Panc1 (cell line): ENCODE results near the gene NOSTRIN. TPM values are rescaled to one million over a fixed set of nuclear protein-coding genes. Genes with fewer than 3 reads are reported as not detected.
A peak's percentile ranks its signal among the peaks of the same experiment; 100 is the strongest.

Source experiments
- ATAC-seq: fragments of 200-7000 bp; cut with Tn5 transposase; 2 replicates; pipeline ENCODE4 v1.9.1; 2020; ENCODE audit warnings: mild to moderate bottlenecking, moderate library complexity
- BruUV-seq: library from RNA; stranded (reverse); fragments of 400-500 nt; replicated peaks from 2 replicates; lab custom pipeline; 2021; lab: Mats Ljungman, UMichigan
- CTCF ChIA-PET: fragments of 300-600 bp; sonication (Branson Sonifier 250); formaldehyde crosslinking; loops from one replicate; lab custom pipeline; 2022; ENCODE audit warnings: antibody characterized with exemption; lab: Charles Lee
- POLR2A ChIA-PET: fragments of 300-600 bp; sonication (Branson Sonifier 250); formaldehyde crosslinking; loops from one replicate; lab custom pipeline; 2022; ENCODE audit warnings: antibody characterized with exemption; lab: Charles Lee
- DNase-seq: peaks from one replicate; pipeline ENCODE4 v3.0.0-alpha.2; 2010; ENCODE audit warnings: low read depth, low spot score
- H3K27ac ChIP-seq: 2 replicates; pipeline ENCODE4 v1.5.1; 2011; ENCODE audit warnings: mild to moderate bottlenecking, low read length, inconsistent platforms
- H3K27me3 ChIP-seq: fragments of 200-500 bp; sonication (Bioruptor generic); 2 replicates; pipeline ENCODE4 v1.6.0; 2014; ENCODE audit warnings: low read length, inconsistent platforms; ENCODE audit not compliant: control insufficient read depth, insufficient read depth
- H3K36me3 ChIP-seq: fragments of 200-500 bp; sonication (Bioruptor generic); 2 replicates; pipeline ENCODE4 v1.5.1; 2014; ENCODE audit warnings: inconsistent platforms, mild to moderate bottlenecking, low read length, moderate library complexity; ENCODE audit not compliant: control insufficient read depth, insufficient read depth
- H3K4me1 ChIP-seq: 2 replicates; pipeline ENCODE4 v1.5.1; 2011; ENCODE audit warnings: inconsistent platforms, mild to moderate bottlenecking, low read length, moderate library complexity; ENCODE audit not compliant: control insufficient read depth, insufficient read depth
- H3K4me3 ChIP-seq, 2 experiments: 2 replicates each; pipeline ENCODE4 v1.5.1; 2011 to 2012; ENCODE audit warnings: low read depth in 2 of 2, low read length in 2 of 2, mild to moderate bottlenecking in 2 of 2, inconsistent platforms in 1 of 2, moderate library complexity in 1 of 2
- H3K9me3 ChIP-seq: fragments of 200-500 bp; sonication (Bioruptor generic); 2 replicates; pipeline ENCODE4 v1.5.1; 2014; ENCODE audit warnings: low read depth, mild to moderate bottlenecking, inconsistent platforms, low read length, moderate library complexity; ENCODE audit not compliant: control insufficient read depth, insufficient read depth
- POLR2AphosphoS5 ChIP-seq: IDR thresholded peaks from 2 replicates; pipeline ENCODE4 v1.6.1; 2012; ENCODE audit warnings: mild to moderate bottlenecking, low read depth, low read length, moderate library complexity
- SIN3A ChIP-seq: IDR thresholded peaks from 2 replicates; pipeline ENCODE4 v1.6.1; 2012; ENCODE audit warnings: low read depth, mild to moderate bottlenecking, low read length, moderate library complexity, borderline replicate concordance; ENCODE audit not compliant: insufficient read depth
- TCF7L2 ChIP-seq: IDR thresholded peaks from 2 replicates; pipeline ENCODE4 v1.6.1; 2011; ENCODE audit warnings: mild to moderate bottlenecking, low read depth, low read length, inconsistent platforms
- in situ Hi-C: cut with HindIII; loops from 2 replicates; pipeline ENCODE4 v1.10.0; 2016; ENCODE audit warnings: low sequenced_read_pairs, low pct_unique_long_range_greater_than_20kb
- intact Hi-C: fragments of 100-400 bp; cut with micrococcal nuclease; formaldehyde crosslinking; loops from one replicate; pipeline ENCODE4 v1.10.0; 2022; ENCODE audit not compliant: unreplicated experiment
- total RNA-seq: library from RNA; stranded (reverse); gene quantifications from one replicate; pipeline ENCODE4 v1.2.1, GENCODE V29; 2021; ENCODE audit not compliant: unreplicated experiment
- TF ChIP-seq, protein P1 (sequence below): fragments of 450-650 bp; IDR thresholded peaks from 2 replicates; pipeline ENCODE4 v1.5.1; 2017; ENCODE audit warnings: mild to moderate bottlenecking
- TF ChIP-seq, protein P2 (sequence below), 2 experiments: IDR thresholded peaks; 2 replicates each; pipeline ENCODE4 v1.6.1; 2011 to 2012; ENCODE audit warnings: low read depth in 2 of 2, control low read depth in 1 of 2, low read length in 1 of 2, mild to moderate bottlenecking in 1 of 2, moderate library complexity in 1 of 2; ENCODE audit not compliant: insufficient read depth in 1 of 2

The NOSTRIN gene
- total RNA-seq, 1 experiment from 2014 or later, result not detected

DNA sequence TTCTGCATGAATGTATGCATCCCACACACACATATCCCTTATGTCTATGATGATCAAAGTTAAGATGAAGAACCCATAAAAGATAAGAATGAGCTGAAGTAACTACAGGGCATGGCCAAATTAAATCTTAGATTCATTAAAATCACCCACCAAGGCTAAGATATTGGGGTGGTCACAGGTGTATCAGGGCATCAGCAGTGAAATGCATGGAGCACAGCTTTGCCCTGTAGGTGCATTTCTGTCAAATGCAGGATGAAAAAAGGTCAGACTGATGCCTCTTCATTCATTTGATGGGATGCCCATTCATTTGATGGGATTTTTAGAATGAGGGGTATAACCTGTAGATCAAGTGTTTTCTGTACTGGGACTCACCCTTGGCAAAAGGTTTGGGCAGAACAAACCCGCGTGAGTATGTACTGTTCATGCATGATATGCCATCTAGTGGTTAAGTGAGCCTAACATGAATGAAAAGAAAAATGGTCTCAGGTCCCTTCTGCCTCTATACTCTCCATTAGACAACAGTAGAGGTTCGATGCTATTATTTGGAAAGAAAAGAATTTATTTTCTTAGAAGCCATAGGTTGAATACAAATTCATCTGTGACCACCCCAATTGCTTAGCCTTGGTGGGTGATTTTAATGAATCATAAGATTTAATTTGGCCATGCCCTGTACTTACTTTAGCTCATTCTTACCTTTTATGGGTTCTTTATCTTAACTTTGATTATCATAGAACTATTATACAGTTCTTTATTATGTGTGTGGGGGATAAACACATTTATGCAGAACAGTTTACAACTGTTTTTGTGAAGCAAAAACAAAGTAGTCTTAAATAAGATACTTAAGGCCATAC, 43.2 kb upstream of the NOSTRIN start:
- no peak for DNase-seq
- Histone ChIP-seq H3K27ac (no peak overlapping the region), H3K27me3 (no peaks in the 10 kb centered on the region), H3K4me3 (no peak overlapping the region), H3K9me3 (no peaks in the 10 kb centered on the region), H3K36me3 (no peaks in the 10 kb centered on the region), H3K4me1 (no peaks in the 10 kb centered on the region)
- TF ChIP-seq SIN3A (no peak), TCF7L2 (no peak), POLR2AphosphoS5 (no peak)
- TF ChIP-seq, protein P1, sequence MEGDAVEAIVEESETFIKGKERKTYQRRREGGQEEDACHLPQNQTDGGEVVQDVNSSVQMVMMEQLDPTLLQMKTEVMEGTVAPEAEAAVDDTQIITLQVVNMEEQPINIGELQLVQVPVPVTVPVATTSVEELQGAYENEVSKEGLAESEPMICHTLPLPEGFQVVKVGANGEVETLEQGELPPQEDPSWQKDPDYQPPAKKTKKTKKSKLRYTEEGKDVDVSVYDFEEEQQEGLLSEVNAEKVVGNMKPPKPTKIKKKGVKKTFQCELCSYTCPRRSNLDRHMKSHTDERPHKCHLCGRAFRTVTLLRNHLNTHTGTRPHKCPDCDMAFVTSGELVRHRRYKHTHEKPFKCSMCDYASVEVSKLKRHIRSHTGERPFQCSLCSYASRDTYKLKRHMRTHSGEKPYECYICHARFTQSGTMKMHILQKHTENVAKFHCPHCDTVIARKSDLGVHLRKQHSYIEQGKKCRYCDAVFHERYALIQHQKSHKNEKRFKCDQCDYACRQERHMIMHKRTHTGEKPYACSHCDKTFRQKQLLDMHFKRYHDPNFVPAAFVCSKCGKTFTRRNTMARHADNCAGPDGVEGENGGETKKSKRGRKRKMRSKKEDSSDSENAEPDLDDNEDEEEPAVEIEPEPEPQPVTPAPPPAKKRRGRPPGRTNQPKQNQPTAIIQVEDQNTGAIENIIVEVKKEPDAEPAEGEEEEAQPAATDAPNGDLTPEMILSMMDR, result peak; percentile 71
- TF ChIP-seq, protein P2, sequence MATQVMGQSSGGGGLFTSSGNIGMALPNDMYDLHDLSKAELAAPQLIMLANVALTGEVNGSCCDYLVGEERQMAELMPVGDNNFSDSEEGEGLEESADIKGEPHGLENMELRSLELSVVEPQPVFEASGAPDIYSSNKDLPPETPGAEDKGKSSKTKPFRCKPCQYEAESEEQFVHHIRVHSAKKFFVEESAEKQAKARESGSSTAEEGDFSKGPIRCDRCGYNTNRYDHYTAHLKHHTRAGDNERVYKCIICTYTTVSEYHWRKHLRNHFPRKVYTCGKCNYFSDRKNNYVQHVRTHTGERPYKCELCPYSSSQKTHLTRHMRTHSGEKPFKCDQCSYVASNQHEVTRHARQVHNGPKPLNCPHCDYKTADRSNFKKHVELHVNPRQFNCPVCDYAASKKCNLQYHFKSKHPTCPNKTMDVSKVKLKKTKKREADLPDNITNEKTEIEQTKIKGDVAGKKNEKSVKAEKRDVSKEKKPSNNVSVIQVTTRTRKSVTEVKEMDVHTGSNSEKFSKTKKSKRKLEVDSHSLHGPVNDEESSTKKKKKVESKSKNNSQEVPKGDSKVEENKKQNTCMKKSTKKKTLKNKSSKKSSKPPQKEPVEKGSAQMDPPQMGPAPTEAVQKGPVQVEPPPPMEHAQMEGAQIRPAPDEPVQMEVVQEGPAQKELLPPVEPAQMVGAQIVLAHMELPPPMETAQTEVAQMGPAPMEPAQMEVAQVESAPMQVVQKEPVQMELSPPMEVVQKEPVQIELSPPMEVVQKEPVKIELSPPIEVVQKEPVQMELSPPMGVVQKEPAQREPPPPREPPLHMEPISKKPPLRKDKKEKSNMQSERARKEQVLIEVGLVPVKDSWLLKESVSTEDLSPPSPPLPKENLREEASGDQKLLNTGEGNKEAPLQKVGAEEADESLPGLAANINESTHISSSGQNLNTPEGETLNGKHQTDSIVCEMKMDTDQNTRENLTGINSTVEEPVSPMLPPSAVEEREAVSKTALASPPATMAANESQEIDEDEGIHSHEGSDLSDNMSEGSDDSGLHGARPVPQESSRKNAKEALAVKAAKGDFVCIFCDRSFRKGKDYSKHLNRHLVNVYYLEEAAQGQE (IDR thresholded peaks at IDR 0.05; ENCODE audit: insufficient read depth in 1 of 2, low read depth in 2 of 2, low read length in 1 of 2), result no peak
- ChIA-PET POLR2A (no interaction called here), CTCF (interaction anchor here (0.6 kb wide), 1 partner anchor 413 kb away, joined by 3 read pairs; no protein-coding TSS in a partner anchor)
- no TSS peak for BruUV-seq
- in situ Hi-C loops (no loop called here), intact Hi-C loops (loop anchor here (1.0 to 10.0 kb wide), 2 partner anchors 304 to 413 kb away; partner anchors contain the start of gene CERS6)
- ATAC-seq, result peak; percentile 94

DNA sequence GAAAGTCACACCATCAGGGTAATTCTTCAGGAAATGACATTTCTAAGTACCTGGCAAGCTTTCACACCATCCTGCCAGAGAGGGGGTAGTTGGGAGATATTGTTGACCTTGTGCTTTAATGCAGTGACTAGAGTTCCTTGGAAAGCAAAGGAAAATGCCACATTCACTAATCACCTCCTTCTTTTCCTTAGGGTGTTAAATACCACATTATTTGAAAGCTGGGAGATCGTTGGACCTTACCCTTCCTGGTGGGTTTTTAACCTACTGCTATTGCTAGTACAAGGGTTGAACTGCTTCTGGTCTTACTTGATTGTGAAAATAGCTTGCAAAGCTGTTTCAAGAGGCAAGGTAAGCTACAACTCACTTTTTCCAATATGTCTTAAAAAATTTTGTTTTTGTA, 37.0 kb upstream of the NOSTRIN start:
- intact Hi-C loops, result no loop called here
- TF ChIP-seq SIN3A, result no peak
- TF ChIP-seq, protein P1, result no peak
- TF ChIP-seq, protein P2 (IDR thresholded peaks at IDR 0.05; ENCODE audit: insufficient read depth in 1 of 2, low read depth in 2 of 2, low read length in 1 of 2), result no peak
- no peak for ATAC-seq
- Histone ChIP-seq H3K4me1 (no peaks in the 10 kb centered on the region), H3K9me3 (no peaks in the 10 kb centered on the region), H3K36me3 (no peaks in the 10 kb centered on the region), H3K27ac (no peak overlapping the region), H3K4me3 (no peak overlapping the region), H3K27me3 (no peaks in the 10 kb centered on the region)
- in situ Hi-C loops, result no loop called here
- no peak for DNase-seq
- ChIA-PET CTCF (no interaction called here), POLR2A (no interaction called here)
- BruUV-seq, result no TSS peak
